ENCODE data around the gene DRG2.
A peak's percentile ranks its signal among the peaks of the same experiment; 100 is the strongest.

DRG2 gene

DNA sequence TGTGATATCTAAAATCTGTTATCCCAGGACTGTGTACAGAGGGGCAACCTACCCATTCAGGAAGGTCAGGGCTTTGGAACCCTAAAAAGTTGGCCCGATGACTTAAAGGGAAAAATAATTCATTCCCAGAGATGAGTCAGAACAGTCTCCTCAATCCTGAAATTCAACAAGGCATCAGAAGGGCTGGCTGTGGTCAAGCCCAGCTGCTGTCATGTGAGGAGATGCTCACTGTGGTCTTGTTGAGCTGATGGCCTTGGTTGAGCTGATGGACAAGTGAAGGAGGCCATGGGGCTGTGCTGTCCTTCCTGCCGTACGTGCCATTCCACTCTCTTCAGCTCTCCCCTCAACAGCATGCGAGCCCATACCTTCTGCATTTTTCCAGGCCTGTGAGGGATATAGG is 20.9 kb upstream of the DRG2 start:
- H3K27ac ChIP-seq, result no peak overlapping the region
- DNase-seq, result no peak
- in situ Hi-C loops (cut with HindIII; ENCODE audit: low pct_ligation_motif_present, low sequenced_read_pairs), result no loop called here

DNA sequence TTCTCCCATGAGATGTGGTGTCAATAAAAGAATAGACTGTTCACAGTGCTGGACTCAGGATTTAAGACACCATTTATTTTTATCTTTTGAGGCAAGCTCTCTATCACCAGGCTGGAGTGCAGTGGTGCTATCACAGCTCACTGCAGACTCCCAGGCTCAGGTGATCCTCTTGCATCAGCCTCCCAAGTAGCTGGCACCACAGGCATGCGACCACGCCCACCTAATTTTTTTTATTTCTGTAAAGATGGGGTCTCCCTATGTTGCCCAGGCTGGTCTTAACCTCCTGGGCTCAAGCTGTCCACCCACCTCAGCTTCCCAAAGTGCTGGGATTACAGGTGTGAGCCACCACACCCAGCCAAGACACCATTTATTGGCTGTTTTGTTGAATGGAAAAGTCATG is 18.6 kb upstream of the DRG2 start:
- TF ChIP-seq, protein P1, sequence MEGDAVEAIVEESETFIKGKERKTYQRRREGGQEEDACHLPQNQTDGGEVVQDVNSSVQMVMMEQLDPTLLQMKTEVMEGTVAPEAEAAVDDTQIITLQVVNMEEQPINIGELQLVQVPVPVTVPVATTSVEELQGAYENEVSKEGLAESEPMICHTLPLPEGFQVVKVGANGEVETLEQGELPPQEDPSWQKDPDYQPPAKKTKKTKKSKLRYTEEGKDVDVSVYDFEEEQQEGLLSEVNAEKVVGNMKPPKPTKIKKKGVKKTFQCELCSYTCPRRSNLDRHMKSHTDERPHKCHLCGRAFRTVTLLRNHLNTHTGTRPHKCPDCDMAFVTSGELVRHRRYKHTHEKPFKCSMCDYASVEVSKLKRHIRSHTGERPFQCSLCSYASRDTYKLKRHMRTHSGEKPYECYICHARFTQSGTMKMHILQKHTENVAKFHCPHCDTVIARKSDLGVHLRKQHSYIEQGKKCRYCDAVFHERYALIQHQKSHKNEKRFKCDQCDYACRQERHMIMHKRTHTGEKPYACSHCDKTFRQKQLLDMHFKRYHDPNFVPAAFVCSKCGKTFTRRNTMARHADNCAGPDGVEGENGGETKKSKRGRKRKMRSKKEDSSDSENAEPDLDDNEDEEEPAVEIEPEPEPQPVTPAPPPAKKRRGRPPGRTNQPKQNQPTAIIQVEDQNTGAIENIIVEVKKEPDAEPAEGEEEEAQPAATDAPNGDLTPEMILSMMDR (IDR thresholded peaks at IDR 0.05; ENCODE audit: low read depth, low read length, missing control alignments), result no peak

More for the DNA sequence above, 20.9 kb upstream of the DRG2 start:
- Histone ChIP-seq H3K36me3 (replicated peaks) (peaks cover 12% of the 10 kb centered on the region), H3K4me3 (ENCODE audit: low read depth, low read length) (no peak overlapping the region), H3K27me3 (replicated peaks) (no peaks in the 10 kb centered on the region)
- TF ChIP-seq, protein P1 (IDR thresholded peaks at IDR 0.05; ENCODE audit: low read depth, low read length, missing control alignments), result no peak

DNA sequence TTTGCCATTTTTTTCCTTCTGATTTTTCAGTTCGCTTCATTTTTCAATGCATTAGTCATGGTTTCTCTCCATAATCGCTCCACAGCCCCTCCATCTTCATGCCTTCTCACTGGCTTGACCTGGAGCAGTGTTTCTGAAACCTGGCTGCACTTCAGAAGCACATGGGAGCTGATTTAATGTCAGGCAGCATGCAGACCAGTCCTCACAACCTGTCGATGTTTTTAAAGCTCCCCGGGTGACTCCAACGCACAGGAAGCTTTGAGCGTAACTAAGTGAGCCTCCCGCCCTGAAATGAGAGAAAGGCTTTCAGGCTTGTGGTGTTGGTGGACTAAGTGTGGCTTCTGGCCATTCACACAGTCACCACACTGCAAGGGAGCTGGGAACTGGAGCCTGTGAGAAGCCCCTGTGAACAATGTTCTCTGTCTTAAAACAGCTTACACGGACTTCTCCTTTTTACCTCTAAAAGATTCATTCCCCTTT is 16.8 kb upstream of the DRG2 start:
- Histone ChIP-seq H3K36me3 (replicated peaks) (no peaks in the 10 kb centered on the region), H3K4me3 (ENCODE audit: low read depth, low read length) (peak overlapping the region; percentile 35), H3K27me3 (replicated peaks) (peaks cover 1% of the 10 kb centered on the region), H3K27ac (no peak overlapping the region)
- DNase-seq, result peak; percentile 39
- in situ Hi-C loops (cut with HindIII; ENCODE audit: low pct_ligation_motif_present, low sequenced_read_pairs), result no loop called here
- TF ChIP-seq, protein P1 (IDR thresholded peaks at IDR 0.05; ENCODE audit: low read depth, low read length, missing control alignments), result no peak

More for the DNA sequence above, 18.6 kb upstream of the DRG2 start:
- Histone ChIP-seq H3K4me3 (ENCODE audit: low read depth, low read length) (no peak overlapping the region), H3K36me3 (replicated peaks) (peaks cover 10% of the 10 kb centered on the region), H3K27me3 (replicated peaks) (no peaks in the 10 kb centered on the region), H3K27ac (no peak overlapping the region)
- in situ Hi-C loops (cut with HindIII; ENCODE audit: low pct_ligation_motif_present, low sequenced_read_pairs), result no loop called here
- no peak for DNase-seq

DNA sequence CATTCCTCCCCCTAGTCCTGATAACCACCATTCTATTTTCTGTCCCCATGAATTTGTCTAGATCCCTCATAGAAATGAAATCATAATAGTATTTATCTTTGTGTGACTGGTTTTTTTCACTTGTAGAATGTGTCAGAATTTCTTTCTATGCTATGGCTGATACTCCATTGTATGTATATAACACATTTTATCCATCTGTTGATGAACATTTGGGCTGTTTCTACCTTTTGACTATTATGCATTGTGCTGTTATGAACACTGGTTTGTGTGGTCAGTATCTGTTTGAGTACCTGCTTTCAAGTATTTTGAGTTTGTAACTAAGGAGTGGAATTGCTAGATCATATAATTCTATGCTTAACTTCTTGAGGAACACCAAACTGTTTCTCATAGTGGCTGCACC is 16.0 kb upstream of the DRG2 start:
- Histone ChIP-seq H3K27me3 (replicated peaks) (peaks cover 1% of the 10 kb centered on the region), H3K36me3 (replicated peaks) (no peaks in the 10 kb centered on the region), H3K4me3 (ENCODE audit: low read depth, low read length) (no peak overlapping the region), H3K27ac (no peak overlapping the region)
- in situ Hi-C loops (cut with HindIII; ENCODE audit: low pct_ligation_motif_present, low sequenced_read_pairs), result no loop called here
- TF ChIP-seq, protein P1 (IDR thresholded peaks at IDR 0.05; ENCODE audit: low read depth, low read length, missing control alignments), result no peak
- DNase-seq, result no peak

DNA sequence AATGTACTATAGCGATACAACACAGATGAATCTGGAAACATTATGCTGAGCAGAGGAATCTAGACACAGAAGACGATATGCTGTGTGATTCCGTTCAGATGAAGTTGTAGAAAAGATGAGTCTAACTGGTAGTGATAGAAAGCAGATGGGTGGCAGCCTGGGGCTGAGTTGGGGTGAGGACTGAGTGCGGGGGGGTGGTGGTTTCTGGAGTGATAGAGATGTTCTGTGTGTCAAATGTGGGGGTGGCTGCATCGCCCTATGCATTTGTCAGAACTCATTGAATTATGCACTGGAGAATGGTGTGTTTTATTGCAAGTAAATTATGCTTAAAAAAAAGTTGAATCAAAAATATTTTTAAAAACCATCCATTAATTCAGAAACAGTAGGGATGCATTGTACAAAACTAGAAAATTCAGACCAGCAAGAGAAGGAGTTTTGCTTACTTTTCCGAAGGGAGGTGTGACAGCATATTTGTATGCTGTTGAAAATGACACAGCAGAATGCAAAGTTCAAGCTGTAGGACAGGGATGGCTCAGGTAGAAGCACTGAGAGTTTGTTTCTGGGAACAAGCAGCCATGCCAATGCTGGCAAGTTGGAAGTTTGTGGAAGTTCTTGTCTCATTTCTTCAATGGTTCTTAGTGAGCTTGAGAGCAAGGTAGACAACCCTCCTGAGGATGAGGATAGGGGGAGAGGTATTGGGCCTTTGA is 13.0 kb upstream of the DRG2 start:
- Histone ChIP-seq H3K4me3 (ENCODE audit: low read depth, low read length) (no peak overlapping the region), H3K27ac (no peak overlapping the region), H3K36me3 (replicated peaks) (no peaks in the 10 kb centered on the region), H3K27me3 (replicated peaks) (peaks cover 1% of the 10 kb centered on the region)
- in situ Hi-C loops (cut with HindIII; ENCODE audit: low pct_ligation_motif_present, low sequenced_read_pairs), result no loop called here
- DNase-seq, result no peak
- TF ChIP-seq, protein P1 (IDR thresholded peaks at IDR 0.05; ENCODE audit: low read depth, low read length, missing control alignments), result no peak

DNA sequence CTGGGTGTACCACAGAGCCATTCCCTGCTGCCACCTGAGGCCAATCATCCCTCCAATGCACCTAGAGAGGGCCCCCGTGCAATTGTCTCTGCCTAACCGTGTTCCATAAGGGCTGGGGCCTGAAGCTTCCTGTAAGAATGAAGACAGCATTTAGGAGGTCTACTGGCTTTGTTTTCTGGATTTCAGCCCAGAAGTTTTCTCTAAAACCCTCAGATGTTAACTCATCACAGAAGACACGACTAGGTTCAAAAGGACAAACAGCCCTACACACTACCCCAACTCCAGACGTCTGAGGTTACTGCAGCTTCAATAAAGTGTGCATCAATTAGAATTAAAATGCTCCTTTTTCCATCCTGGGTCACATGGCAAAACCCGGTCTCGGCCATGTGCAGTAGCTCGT is 10.8 kb upstream of the DRG2 start:
- H3K4me3 ChIP-seq (ENCODE audit: low read depth, low read length), result no peak overlapping the region
- H3K27me3 ChIP-seq (replicated peaks), result peaks cover 1% of the 10 kb centered on the region
- H3K27ac ChIP-seq, result no peak overlapping the region
- H3K36me3 ChIP-seq (replicated peaks), result no peaks in the 10 kb centered on the region
- in situ Hi-C loops (cut with HindIII; ENCODE audit: low pct_ligation_motif_present, low sequenced_read_pairs), result no loop called here
- no peak for DNase-seq
- TF ChIP-seq, protein P1 (IDR thresholded peaks at IDR 0.05; ENCODE audit: low read depth, low read length, missing control alignments), result no peak
